GM12875 (cell line): ENCODE measurements around the gene PDE6B.
"Not testable (repeated sequence)": the region's sequence is repeated elsewhere in the genome, so short reads cannot be mapped to it uniquely, and the experiment has no call there.

Source experiments
- H3K4me3 ChIP-seq: one replicate; pipeline ENCODE4 v1.5.1; 2011; ENCODE audit warnings: low read depth, low read length, control low read depth
- TF ChIP-seq, protein P1 (sequence below): IDR thresholded peaks from 2 replicates; pipeline ENCODE4 v1.5.1; 2011; ENCODE audit warnings: low read depth, mild to moderate bottlenecking, control low read depth, inconsistent platforms, low read length, moderate library complexity, borderline replicate concordance; ENCODE audit not compliant: insufficient read depth

PDE6B gene

DNA sequence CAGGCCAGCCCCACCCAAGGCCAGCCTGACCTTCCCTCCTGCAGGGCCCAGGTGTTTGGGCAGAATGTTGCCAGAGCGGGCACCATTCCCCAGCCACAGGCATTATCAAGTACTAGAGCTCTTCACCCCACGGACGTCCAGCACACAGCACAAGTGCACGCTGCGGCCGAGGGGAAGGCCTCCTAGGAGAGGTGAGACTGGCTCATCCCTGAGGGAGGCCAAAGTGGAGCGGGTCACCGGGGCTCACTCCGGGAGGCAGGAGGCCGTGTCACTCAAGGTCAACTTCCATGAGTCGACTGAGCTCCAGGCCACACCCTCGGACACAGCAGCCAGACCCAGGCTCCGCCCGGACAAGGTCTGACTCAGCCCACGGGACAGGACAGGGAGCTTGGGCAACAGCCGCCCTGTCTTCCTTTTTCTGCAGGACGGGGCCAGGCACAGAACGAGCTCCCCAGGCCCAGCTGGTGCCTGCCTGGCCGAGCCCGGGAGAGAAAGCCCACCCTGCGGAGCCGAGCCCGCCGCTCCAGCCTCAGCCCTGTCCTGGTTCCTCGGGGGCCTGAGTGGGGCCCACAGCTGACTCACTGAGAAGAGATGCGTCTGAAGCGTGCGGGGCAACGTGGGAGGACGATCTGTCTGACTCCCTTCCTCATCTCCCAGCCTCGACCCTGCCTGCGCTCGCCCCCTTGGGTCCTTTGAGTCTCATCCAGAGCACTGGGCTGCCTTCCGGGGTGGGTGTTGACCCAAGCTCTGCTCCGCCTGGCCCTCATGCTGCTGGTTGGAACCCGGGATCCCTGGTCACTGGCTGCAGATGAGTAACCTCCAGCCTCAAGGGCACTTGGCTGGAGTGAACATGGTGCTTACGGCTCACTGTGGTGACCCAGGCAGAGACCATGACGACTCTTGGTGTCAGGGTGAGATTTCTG is 61.9 kb downstream of the PDE6B start:
- no peak overlapping the region for H3K4me3 ChIP-seq

DNA sequence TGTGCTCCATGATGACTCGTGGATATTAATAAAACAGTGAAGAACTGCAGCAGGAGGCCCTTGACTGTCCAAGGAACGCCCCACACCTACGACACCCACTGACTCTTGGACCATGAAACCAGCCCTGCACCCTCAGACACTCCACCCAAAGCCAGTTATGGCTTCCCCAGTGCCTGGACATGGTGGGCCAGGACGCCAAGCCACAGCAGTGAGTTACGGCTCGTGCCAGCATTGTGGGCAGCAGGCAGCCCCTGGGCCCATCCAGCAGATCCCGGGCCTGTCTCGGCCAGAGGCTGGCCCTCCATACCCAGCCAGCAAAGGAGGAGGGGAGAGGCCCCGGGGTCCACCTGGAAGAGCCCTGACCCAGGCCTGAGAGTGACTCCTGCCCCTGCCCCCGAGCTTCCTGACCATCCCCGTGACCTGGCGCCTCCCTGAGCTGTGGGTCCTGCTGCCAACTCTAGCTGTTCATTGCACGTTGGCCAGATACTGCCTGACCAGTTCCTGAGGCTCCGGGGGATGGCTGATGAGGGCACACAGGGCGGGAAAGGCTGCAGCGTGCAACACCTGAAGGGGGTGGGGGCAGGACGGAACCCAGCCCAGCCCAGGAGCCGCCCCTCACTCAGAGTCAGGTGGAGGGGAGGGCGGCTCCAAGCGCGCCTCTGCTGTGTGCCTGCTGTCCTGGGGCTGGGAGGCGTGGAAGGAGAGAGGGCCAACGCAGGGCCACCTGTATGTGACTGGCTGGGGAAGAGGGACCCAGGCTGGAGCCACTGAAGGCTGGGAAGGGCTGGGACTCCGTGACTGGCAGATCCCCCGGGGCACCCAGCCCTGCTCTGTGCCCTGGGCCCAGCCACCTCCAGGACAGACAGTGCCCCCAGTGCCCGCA is 62.8 kb downstream of the PDE6B start:
- H3K4me3 ChIP-seq, result no peak overlapping the region
- TF ChIP-seq, protein P1, sequence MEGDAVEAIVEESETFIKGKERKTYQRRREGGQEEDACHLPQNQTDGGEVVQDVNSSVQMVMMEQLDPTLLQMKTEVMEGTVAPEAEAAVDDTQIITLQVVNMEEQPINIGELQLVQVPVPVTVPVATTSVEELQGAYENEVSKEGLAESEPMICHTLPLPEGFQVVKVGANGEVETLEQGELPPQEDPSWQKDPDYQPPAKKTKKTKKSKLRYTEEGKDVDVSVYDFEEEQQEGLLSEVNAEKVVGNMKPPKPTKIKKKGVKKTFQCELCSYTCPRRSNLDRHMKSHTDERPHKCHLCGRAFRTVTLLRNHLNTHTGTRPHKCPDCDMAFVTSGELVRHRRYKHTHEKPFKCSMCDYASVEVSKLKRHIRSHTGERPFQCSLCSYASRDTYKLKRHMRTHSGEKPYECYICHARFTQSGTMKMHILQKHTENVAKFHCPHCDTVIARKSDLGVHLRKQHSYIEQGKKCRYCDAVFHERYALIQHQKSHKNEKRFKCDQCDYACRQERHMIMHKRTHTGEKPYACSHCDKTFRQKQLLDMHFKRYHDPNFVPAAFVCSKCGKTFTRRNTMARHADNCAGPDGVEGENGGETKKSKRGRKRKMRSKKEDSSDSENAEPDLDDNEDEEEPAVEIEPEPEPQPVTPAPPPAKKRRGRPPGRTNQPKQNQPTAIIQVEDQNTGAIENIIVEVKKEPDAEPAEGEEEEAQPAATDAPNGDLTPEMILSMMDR, result no peak

More for the DNA sequence above, 61.9 kb downstream of the PDE6B start:
- TF ChIP-seq, protein P1, result no peak

DNA sequence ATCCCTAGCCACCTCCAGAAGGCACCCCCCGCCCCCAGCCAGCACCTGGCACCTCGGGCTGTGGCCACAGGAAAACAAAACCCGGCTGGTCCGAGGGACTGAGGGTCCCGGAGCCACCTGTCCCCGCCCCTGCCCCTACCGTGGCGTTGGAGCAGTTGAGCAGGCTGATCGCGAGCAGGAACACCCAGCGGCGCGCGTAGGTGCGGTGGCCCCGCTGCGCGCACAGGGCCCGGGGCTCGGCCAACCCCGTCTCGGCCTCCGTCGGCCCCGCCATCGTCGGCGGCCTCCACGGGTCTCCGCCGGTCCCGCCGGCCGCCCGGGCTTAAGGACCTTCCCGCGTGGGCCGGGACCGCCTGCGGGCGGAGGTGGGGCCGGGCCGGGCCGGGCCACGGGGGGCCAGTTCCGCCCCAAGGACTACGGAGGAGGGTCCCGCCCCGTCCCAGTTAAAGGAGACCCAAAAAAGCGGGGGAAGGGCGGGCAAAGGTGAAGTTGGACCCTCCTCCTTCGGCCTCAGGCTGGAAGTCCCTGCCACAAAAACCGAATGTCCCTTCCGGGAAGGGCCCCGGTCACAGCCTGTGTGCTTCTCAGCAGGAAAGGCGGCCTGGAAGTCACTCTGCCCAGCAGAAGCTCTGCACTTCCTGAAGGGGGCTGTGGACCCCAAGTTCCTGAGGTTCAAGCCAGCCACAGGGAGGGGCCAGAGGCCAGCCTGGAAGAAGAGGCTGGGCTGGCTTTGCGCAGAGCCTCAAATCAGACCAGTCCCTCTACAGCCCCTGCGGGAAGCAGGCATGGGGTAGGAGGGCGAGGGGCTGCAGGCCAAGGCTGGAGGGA is 63.7 kb downstream of the PDE6B start, which contains the start of gene SLC49A3:
SLC49A3 (minus strand) TSS at position 298 of the 828 bp plus-strand sequence; CDS start at position 274, 24 bp downstream.
- TF ChIP-seq, protein P1, result no peak
- H3K4me3 ChIP-seq, result no peak within 1 kb of the TSS

DNA sequence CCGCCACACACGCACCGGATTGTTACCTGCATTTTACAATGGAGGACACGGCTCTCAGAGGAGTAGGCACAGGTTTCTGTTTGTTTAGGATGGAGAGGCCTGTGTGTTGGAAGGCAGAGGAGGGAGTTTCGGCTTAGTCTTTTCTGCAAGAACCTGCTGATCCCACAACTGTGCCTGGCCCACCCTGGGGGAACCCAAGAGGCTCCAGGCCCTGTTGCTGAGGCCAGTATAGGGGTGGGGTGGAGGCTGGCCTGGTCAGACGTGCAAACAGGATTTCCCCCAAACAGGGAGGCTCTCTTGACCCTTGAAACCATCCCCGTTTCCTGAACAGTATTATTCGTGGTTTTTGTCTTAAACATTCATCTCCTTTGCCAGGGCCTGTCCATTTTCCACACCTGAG is 64.3 kb downstream of the PDE6B start:
- H3K4me3 ChIP-seq, result no peak overlapping the region
- TF ChIP-seq, protein P1, result no peak

DNA sequence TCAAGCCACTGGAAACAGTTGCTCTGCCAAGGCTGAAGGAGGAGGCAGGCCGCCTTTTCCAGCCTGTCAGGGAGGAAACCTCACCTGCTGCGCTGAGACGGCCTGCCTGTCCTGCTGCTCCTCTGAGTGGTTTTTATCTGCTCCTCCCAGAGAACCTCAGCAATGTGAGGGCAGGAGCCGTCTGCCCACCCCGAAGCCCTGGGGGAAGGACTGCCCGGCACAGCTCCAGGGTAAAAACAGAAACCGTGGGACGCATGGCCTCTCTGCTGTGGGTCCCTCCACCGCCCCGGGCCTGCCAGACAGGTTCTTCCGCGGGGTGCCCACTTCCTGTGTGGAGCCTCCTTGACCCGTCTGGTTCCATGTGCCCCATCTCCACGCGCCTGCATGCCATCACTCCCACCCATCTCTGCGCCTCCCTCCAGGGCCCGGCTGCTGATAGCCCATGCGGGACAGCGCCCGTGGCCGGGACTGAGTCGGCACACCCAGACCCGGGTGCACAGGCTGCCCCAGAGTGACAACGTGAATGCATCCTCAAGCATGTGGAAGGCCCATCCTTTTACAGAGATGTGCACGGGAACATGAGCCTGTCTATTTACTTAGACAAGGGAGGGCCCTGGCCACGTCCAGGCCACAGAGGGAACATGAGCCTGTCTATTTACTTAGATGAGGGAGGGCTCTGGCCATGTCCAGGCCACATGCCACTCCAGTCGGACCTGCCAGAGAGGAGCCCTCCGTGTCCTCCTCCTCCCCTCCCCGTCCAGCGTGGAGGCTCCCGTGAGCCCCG is 67.6 kb downstream of the PDE6B start:
- TF ChIP-seq, protein P1, result no peak
- no peak overlapping the region for H3K4me3 ChIP-seq

DNA sequence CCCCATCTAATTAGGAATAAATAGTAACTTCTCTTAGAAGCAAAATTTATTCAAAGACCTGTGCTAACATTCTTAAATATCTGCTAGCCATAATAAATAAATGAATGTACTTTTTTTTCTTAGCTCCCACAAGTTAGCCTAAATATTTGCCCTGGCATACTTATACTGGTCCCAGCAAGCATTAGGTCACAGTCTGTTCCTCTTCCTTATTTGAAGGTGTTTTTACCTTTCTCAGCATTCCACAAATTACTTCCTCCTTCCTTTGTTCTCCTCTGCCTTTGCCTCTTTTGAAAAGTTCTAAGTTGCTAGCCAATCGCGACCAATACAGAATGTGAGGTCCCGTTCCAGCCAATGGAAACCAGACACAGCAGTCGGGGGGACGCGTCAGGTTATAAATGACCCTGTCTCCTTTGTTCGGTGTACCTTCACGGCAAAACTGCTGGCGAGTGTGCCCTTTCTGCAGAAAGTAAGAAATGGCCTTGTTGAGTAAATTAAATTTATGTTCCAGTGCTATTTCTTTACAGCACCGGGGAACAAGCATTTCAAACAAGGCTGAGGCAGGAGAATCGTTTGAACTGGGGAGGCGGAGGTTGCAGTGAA is 69.1 kb downstream of the PDE6B start:
- H3K4me3 ChIP-seq, result not testable (repeated sequence)
